Measurements from ENCODE around the gene ZFPL1.

GRCh38 chr11:65120831-65121230 lies 36.8 kb downstream of the ZFPL1 start:
- TF ChIP-seq, protein P1, sequence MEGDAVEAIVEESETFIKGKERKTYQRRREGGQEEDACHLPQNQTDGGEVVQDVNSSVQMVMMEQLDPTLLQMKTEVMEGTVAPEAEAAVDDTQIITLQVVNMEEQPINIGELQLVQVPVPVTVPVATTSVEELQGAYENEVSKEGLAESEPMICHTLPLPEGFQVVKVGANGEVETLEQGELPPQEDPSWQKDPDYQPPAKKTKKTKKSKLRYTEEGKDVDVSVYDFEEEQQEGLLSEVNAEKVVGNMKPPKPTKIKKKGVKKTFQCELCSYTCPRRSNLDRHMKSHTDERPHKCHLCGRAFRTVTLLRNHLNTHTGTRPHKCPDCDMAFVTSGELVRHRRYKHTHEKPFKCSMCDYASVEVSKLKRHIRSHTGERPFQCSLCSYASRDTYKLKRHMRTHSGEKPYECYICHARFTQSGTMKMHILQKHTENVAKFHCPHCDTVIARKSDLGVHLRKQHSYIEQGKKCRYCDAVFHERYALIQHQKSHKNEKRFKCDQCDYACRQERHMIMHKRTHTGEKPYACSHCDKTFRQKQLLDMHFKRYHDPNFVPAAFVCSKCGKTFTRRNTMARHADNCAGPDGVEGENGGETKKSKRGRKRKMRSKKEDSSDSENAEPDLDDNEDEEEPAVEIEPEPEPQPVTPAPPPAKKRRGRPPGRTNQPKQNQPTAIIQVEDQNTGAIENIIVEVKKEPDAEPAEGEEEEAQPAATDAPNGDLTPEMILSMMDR (IDR thresholded peaks at IDR 0.05) = no peak
- TF ChIP-seq POLR2A (IDR thresholded peaks at IDR 0.05) = no peak
- no peak for TF ChIP-seq POLR2AphosphoS5 (IDR thresholded peaks at IDR 0.05)
